ENCODE results near the gene DAD1.

DNA sequence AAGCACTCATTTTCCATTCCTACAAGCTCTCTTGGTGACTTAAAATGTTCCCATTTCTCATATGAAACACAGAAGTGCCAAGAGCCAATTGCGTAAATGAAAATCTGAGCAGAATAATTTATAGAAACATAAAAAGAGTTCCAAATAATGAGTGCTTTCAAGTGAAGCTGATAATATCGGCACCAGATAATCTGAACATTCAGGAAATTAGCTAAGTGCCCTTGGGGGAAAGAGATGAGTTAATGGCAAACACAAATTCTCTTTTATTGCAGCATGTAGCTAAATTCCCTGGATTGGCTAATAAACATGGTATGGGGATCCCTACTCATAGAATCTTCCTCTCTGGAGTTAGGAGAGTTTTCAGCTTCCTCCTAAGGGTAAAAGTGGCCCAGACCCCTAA is 46.7 kb downstream of the DAD1 start:
- TF ChIP-seq, protein P1, sequence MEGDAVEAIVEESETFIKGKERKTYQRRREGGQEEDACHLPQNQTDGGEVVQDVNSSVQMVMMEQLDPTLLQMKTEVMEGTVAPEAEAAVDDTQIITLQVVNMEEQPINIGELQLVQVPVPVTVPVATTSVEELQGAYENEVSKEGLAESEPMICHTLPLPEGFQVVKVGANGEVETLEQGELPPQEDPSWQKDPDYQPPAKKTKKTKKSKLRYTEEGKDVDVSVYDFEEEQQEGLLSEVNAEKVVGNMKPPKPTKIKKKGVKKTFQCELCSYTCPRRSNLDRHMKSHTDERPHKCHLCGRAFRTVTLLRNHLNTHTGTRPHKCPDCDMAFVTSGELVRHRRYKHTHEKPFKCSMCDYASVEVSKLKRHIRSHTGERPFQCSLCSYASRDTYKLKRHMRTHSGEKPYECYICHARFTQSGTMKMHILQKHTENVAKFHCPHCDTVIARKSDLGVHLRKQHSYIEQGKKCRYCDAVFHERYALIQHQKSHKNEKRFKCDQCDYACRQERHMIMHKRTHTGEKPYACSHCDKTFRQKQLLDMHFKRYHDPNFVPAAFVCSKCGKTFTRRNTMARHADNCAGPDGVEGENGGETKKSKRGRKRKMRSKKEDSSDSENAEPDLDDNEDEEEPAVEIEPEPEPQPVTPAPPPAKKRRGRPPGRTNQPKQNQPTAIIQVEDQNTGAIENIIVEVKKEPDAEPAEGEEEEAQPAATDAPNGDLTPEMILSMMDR (IDR thresholded peaks at IDR 0.05; ENCODE audit: poor library complexity), result no peak
- TF ChIP-seq EZH2 (IDR thresholded peaks at IDR 0.05; ENCODE audit: borderline replicate concordance), result no peak
- no peak for TF ChIP-seq EZH2phosphoT487 (IDR thresholded peaks at IDR 0.05; ENCODE audit: low read depth, severe bottlenecking, unreplicated experiment)
